Measurements from ENCODE around the gene MTSS2.

Gene MTSS2

DNA sequence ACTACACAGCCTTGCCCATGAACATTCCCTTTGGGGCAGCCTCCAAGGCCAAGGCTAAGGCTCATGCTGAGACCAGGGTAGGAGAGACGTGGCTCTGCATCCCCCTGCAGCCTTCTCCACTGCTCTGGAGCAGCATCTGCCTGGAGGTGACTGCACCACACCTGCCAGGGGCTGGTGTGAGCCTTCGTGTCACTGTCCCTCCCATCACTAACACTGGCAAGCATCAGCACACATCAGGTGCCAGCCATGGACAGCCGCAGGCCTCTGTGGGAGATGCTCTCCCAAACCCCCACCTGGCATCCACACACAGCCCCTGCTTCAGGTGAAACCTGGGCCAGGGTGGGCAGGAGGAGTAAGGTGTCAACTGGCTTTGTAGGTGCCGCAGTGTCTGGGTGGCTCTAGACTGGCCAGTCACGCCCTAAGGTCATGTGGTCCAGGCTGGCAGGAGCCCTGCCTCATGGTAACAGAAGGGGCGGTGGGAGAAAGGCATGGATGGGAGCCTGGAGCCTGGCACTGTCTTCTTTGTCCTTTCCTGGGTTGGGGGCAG lies 18.1 kb upstream of the MTSS2 start:
- Histone ChIP-seq H3K9me2 (replicated peaks; ENCODE audit: insufficient read depth, low read length) (no peaks in the 10 kb centered on the region), H3K9ac (ENCODE audit: low read length) (no peak overlapping the region), H3K9me3 (ENCODE audit: insufficient read depth, low read length) (no peaks in the 10 kb centered on the region), H3K4me3 (ENCODE audit: insufficient read depth, low read length, poor library complexity, severe bottlenecking) (no peak overlapping the region), H3K79me2 (ENCODE audit: insufficient read depth, low read length) (no peaks in the 10 kb centered on the region), H4K20me1 (ENCODE audit: low read depth, low read length) (no peaks in the 10 kb centered on the region), H3F3A (ENCODE audit: insufficient read depth) (no peaks in the 10 kb centered on the region), H3K27me3 (ENCODE audit: low read length) (no peaks in the 10 kb centered on the region), H3K36me3 (ENCODE audit: low read length) (no peaks in the 10 kb centered on the region), H2AFZ (ENCODE audit: low read depth, low read length, severe bottlenecking) (no peak overlapping the region), H3K27ac (ENCODE audit: low read depth, low read length) (no peak overlapping the region), H3K4me2 (ENCODE audit: low read depth, low read length, poor library complexity, severe bottlenecking) (no peak overlapping the region)
- TF ChIP-seq, protein P1, sequence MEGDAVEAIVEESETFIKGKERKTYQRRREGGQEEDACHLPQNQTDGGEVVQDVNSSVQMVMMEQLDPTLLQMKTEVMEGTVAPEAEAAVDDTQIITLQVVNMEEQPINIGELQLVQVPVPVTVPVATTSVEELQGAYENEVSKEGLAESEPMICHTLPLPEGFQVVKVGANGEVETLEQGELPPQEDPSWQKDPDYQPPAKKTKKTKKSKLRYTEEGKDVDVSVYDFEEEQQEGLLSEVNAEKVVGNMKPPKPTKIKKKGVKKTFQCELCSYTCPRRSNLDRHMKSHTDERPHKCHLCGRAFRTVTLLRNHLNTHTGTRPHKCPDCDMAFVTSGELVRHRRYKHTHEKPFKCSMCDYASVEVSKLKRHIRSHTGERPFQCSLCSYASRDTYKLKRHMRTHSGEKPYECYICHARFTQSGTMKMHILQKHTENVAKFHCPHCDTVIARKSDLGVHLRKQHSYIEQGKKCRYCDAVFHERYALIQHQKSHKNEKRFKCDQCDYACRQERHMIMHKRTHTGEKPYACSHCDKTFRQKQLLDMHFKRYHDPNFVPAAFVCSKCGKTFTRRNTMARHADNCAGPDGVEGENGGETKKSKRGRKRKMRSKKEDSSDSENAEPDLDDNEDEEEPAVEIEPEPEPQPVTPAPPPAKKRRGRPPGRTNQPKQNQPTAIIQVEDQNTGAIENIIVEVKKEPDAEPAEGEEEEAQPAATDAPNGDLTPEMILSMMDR (IDR thresholded peaks at IDR 0.05; ENCODE audit: insufficient read depth, low read length, poor library complexity, severe bottlenecking) = no peak
- TF ChIP-seq EZH2phosphoT487 (conservative IDR thresholded peaks at IDR 0.05; ENCODE audit: low read length) = no peak

DNA sequence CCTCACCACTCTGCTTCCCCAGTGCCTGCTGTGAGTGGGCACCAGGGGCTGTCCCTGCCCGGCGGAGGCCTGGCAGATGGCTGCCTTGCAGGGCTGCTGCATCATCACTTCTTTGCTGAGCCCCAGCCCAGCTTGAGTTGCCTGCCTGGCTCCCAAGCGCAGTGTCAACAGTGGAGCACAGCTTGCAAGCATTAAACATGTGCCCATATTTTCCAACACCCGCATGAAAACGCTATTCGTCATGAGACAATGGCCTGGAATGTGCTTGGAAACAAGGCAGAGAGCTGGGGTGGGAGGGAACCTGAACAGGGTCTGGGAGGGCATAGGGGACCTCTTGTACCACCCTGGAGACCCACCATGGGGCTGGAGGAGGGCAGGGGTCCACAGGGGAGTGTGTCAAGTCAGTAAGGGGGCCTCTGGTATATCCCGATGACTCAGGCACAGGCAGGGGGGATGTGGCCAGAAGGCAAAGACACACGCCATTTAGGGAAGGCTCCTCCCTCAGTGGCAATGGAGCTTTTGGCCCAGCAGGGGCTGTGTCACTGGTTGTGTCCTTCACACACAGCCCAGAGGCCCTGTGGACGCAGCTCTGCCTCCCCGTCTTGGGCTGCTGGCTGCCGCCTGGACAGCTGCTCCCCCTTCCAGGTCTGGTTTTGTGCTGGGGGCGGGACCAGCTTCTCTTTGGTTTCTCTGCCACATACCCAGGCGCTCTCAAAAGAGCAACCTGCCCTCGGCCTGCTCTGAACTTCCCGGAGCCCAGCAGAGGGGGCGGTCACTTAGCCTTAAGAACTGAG lies 17.4 kb upstream of the MTSS2 start:
- Histone ChIP-seq H4K20me1 (ENCODE audit: low read depth, low read length) (no peaks in the 10 kb centered on the region), H3K27ac (ENCODE audit: low read depth, low read length) (no peak overlapping the region), H3K79me2 (ENCODE audit: insufficient read depth, low read length) (no peaks in the 10 kb centered on the region), H3K4me3 (ENCODE audit: insufficient read depth, low read length, poor library complexity, severe bottlenecking) (no peak overlapping the region), H3F3A (ENCODE audit: insufficient read depth) (no peaks in the 10 kb centered on the region), H3K36me3 (ENCODE audit: low read length) (no peaks in the 10 kb centered on the region), H3K9ac (ENCODE audit: low read length) (no peak overlapping the region), H3K27me3 (ENCODE audit: low read length) (no peaks in the 10 kb centered on the region), H2AFZ (ENCODE audit: low read depth, low read length, severe bottlenecking) (no peak overlapping the region), H3K9me2 (replicated peaks; ENCODE audit: insufficient read depth, low read length) (no peaks in the 10 kb centered on the region), H3K9me3 (ENCODE audit: insufficient read depth, low read length) (no peaks in the 10 kb centered on the region), H3K4me2 (ENCODE audit: low read depth, low read length, poor library complexity, severe bottlenecking) (no peak overlapping the region)
- TF ChIP-seq, protein P1 (IDR thresholded peaks at IDR 0.05; ENCODE audit: insufficient read depth, low read length, poor library complexity, severe bottlenecking) = no peak
- no peak for TF ChIP-seq EZH2phosphoT487 (conservative IDR thresholded peaks at IDR 0.05; ENCODE audit: low read length)

DNA sequence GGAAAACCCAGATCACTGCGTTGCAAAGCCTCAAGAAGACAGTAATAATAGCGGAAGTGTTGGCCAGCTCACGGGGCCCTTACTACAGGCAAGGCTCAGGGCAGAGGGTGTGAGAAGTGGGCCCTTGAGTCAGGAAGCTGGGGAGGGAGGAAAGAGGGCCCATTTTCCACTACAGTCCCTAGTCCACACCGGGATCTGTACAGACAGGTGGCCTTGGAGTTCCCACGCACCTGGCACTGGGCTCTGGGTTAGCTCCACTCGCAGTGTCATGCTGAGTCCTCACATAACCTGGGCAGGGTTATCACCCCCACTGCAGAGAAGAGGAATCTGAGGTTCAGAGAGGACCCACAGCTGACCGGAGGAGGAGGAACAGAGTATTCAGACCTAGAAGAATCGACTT lies 16.8 kb upstream of the MTSS2 start:
- Histone ChIP-seq H3K9me3 (ENCODE audit: insufficient read depth, low read length) (no peaks in the 10 kb centered on the region), H3K27ac (ENCODE audit: low read depth, low read length) (no peak overlapping the region), H3F3A (ENCODE audit: insufficient read depth) (no peaks in the 10 kb centered on the region), H3K4me3 (ENCODE audit: insufficient read depth, low read length, poor library complexity, severe bottlenecking) (no peak overlapping the region), H3K9me2 (replicated peaks; ENCODE audit: insufficient read depth, low read length) (no peaks in the 10 kb centered on the region), H3K27me3 (ENCODE audit: low read length) (no peaks in the 10 kb centered on the region), H3K9ac (ENCODE audit: low read length) (no peak overlapping the region), H3K79me2 (ENCODE audit: insufficient read depth, low read length) (no peaks in the 10 kb centered on the region), H4K20me1 (ENCODE audit: low read depth, low read length) (no peaks in the 10 kb centered on the region), H3K36me3 (ENCODE audit: low read length) (no peaks in the 10 kb centered on the region), H2AFZ (ENCODE audit: low read depth, low read length, severe bottlenecking) (no peak overlapping the region), H3K4me2 (ENCODE audit: low read depth, low read length, poor library complexity, severe bottlenecking) (no peak overlapping the region)
- TF ChIP-seq, protein P1 (IDR thresholded peaks at IDR 0.05; ENCODE audit: insufficient read depth, low read length, poor library complexity, severe bottlenecking) = no peak
- no peak for TF ChIP-seq EZH2phosphoT487 (conservative IDR thresholded peaks at IDR 0.05; ENCODE audit: low read length)
